GM19240 (cell line): ENCODE results near the gene PHF10.
"Not testable (repeated sequence)": the region's sequence is repeated elsewhere in the genome, so short reads cannot be mapped to it uniquely, and the experiment has no call there.

ENCODE experiments used
- DNase-seq: peaks from one replicate; pipeline ENCODE4 v3.0.0; 2011; ENCODE audit warnings: low spot score; ENCODE audit not compliant: insufficient read length

PHF10 gene

GRCh38 chr6:169724494-169725124 is at the start of gene PHF10:
PHF10 (minus strand) TSS chr6:169724500; CDS start chr6:169723931, 569 bp downstream.
- peak; percentile 46 for DNase-seq

- no peak for DNase-seq
Observed at GRCh38 chr6:169766921-169767736, 42.8 kb upstream of the PHF10 start.

- no peak for DNase-seq
Observed at GRCh38 chr6:169766232-169766631, 41.9 kb upstream of the PHF10 start.

- not testable (repeated sequence) for DNase-seq
Observed at GRCh38 chr6:169765789-169766188, 41.5 kb upstream of the PHF10 start.

- DNase-seq = no peak
Observed at GRCh38 chr6:169763881-169764280, 39.6 kb upstream of the PHF10 start.

- DNase-seq = no peak
Observed at GRCh38 chr6:169763308-169763707, 39.0 kb upstream of the PHF10 start.

GRCh38 chr6:169755162-169755561 is 30.9 kb upstream of the PHF10 start:
- DNase-seq = no peak

GRCh38 chr6:169752074-169752623 is 27.8 kb upstream of the PHF10 start:
- no peak for DNase-seq

- DNase-seq = peak; percentile 81
Observed at GRCh38 chr6:169751242-169752073, 27.2 kb upstream of the PHF10 start, which contains the start of the genes DYNLT2 and ERMARD. DYNLT2 (minus strand) TSS chr6:169751572; CDS start chr6:169751458, 114 bp downstream. ERMARD (plus strand) TSS chr6:169751622; CDS start chr6:169751658, 36 bp downstream.

- DNase-seq = no peak
Observed at GRCh38 chr6:169746556-169746955, 22.3 kb upstream of the PHF10 start.

- no peak for DNase-seq
Observed at GRCh38 chr6:169745405-169745804, 21.1 kb upstream of the PHF10 start.

- DNase-seq = no peak
Observed at GRCh38 chr6:169741344-169741743, 17.0 kb upstream of the PHF10 start.

GRCh38 chr6:169738976-169739529 is 14.8 kb upstream of the PHF10 start:
- no peak for DNase-seq

- DNase-seq = no peak
Observed at GRCh38 chr6:169738204-169738975, 14.1 kb upstream of the PHF10 start.

GRCh38 chr6:169729961-169730360 is 5.7 kb upstream of the PHF10 start:
- DNase-seq = no peak

GRCh38 chr6:169726963-169727362 is 2.7 kb upstream of the PHF10 start:
- no peak for DNase-seq

- DNase-seq = no peak
Observed at GRCh38 chr6:169726049-169726400, 1.7 kb upstream of the PHF10 start.

GRCh38 chr6:169725125-169726048 is 1.1 kb upstream of the PHF10 start:
- DNase-seq = no peak

GRCh38 chr6:169723991-169724493 is 258 bp downstream of the PHF10 start:
- DNase-seq = peak; percentile 23
